ENCODE results near the gene SIK3. TPM values are rescaled to one million over a fixed set of nuclear protein-coding genes. Genes with fewer than 3 reads are reported as not detected.

The SIK3 gene
- total and polyA plus RNA-seq, 2 donors (not counting 3 experiments of a cell fraction or from before 2014, with no cell fraction given), result 10.3 to 21.3 TPM

DNA sequence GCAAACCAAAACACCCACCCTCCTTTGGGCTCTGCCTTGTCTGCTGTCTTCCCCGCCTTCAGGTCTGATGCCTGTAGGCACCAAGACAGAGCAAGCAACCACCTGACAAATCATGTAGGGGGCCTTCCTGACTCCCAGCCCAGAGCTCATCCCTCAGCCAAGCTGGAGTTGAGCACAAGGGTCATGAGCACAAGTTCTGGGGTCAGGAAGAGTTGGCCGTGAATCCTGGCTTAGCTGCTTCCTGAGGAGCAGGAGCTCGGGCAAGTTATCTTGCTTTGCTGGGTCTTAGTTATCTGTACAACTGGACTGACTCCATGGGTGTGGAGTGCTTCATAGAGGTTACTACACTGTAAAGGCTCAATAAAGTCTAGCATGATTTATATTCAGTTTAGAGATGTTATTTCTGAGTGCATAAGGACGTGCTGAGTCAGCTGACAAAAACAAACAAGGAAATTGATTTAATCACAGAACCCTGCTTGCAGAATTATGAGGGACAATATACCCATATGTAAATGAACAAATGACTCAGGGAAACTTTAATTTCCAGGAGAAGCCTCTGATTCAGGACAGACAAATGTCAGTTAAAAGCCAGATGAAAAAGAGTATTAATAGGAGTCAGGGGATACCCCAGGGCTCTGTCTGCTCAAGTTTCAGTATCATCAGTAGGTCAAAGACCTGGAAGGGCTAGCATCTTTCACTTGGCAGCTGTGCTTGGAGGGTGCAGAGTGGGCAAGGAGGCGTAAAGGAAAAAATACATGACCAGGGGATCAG is 245.8 kb downstream of the SIK3 start:
- intact Hi-C loops (cut with micrococcal nuclease), result no loop called here

GRCh38 chr11:116851626-116852025 is 246.6 kb downstream of the SIK3 start:
- Histone ChIP-seq H2AFZ (ENCODE audit: low read depth, low read length) (no peak overlapping the region), H3K36me3 (ENCODE audit: control insufficient read depth in 2 of 2, extremely low read depth in 1 of 2, insufficient read depth in 2 of 2, low read length in 2 of 2) (peaks cover 0 to 7% of the 10 kb centered on the region in 2 experiments), H3K9me3 (replicated peaks; ENCODE audit: control insufficient read depth, insufficient read depth, low read length) (no peaks in the 10 kb centered on the region), H3K27me3 (ENCODE audit: control insufficient read depth in 2 of 2, insufficient read depth in 2 of 2, low read length in 2 of 2) (no peaks in the 10 kb centered on the region), H4K20me1 (replicated peaks; ENCODE audit: control insufficient read depth, extremely low read depth, insufficient read depth, low read length) (no peaks in the 10 kb centered on the region), H3K9ac (replicated peaks; ENCODE audit: extremely low read depth, insufficient read depth, low read length) (no peak overlapping the region), H3K9me1 (replicated peaks; ENCODE audit: control insufficient read depth, extremely low read depth, insufficient read depth, low read length) (no peaks in the 10 kb centered on the region), H3K4me3 (replicated peaks in 1 of 3; ENCODE audit: insufficient read depth in 1 of 3, low read depth in 1 of 3, low read length in 3 of 3) (no peak overlapping the region), H3K27ac (ENCODE audit: insufficient read depth, low read depth, low read length) (no peak overlapping the region), H3K79me2 (ENCODE audit: control insufficient read depth, insufficient read depth, low read length) (no peaks in the 10 kb centered on the region), H3K4me2 (ENCODE audit: insufficient read depth, low read length) (no peak overlapping the region), H3K4me1 (ENCODE audit: control insufficient read depth, extremely low read depth, insufficient read depth, low read length) (peaks cover 26% of the 10 kb centered on the region)
- intact Hi-C loops (cut with micrococcal nuclease) (no loop called here), dilution Hi-C loops (cut with MboI; ENCODE audit: extremely low pct_ligation_motif_present, low sequenced_read_pairs) (no loop called here)
- TF ChIP-seq, protein P1, sequence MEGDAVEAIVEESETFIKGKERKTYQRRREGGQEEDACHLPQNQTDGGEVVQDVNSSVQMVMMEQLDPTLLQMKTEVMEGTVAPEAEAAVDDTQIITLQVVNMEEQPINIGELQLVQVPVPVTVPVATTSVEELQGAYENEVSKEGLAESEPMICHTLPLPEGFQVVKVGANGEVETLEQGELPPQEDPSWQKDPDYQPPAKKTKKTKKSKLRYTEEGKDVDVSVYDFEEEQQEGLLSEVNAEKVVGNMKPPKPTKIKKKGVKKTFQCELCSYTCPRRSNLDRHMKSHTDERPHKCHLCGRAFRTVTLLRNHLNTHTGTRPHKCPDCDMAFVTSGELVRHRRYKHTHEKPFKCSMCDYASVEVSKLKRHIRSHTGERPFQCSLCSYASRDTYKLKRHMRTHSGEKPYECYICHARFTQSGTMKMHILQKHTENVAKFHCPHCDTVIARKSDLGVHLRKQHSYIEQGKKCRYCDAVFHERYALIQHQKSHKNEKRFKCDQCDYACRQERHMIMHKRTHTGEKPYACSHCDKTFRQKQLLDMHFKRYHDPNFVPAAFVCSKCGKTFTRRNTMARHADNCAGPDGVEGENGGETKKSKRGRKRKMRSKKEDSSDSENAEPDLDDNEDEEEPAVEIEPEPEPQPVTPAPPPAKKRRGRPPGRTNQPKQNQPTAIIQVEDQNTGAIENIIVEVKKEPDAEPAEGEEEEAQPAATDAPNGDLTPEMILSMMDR (IDR thresholded peaks at IDR 0.05; ENCODE audit: extremely low read depth in 1 of 2, insufficient read depth in 1 of 2, low read depth in 1 of 2, low read length in 2 of 2), result no peak
- TF ChIP-seq GATA2 (IDR thresholded peaks at IDR 0.05; ENCODE audit: insufficient read depth, insufficient read length, low read depth, low read length) (no peak), FOS (IDR thresholded peaks at IDR 0.05; ENCODE audit: borderline replicate concordance, insufficient read depth, low read length) (no peak)
- BruUV-seq (replicated peaks), result no TSS peak
- FAIRE-seq (no peak), DNase-seq (ENCODE audit: low read depth, low spot score) (no peak)
- ChIA-PET POLR2A (no interaction called here), CTCF (interaction anchor here (1.5 to 3.2 kb wide), 2 partner anchors 16 to 64 kb away, joined by 5 to 17 read pairs; partner anchors contain the start of gene ZPR1)

More for the DNA sequence above, 245.8 kb downstream of the SIK3 start:
- Histone ChIP-seq H3K27ac (ENCODE audit: insufficient read depth, low read depth, low read length) (no peak overlapping the region), H3K4me3 (replicated peaks in 1 of 3; ENCODE audit: insufficient read depth in 1 of 3, low read depth in 1 of 3, low read length in 3 of 3) (no peak overlapping the region), H3K9me3 (replicated peaks; ENCODE audit: control insufficient read depth, insufficient read depth, low read length) (no peaks in the 10 kb centered on the region), H3K9ac (replicated peaks; ENCODE audit: extremely low read depth, insufficient read depth, low read length) (no peak overlapping the region), H3K4me2 (ENCODE audit: insufficient read depth, low read length) (peak overlapping the region; percentile 11), H4K20me1 (replicated peaks; ENCODE audit: control insufficient read depth, extremely low read depth, insufficient read depth, low read length) (no peaks in the 10 kb centered on the region), H2AFZ (ENCODE audit: low read depth, low read length) (no peak overlapping the region), H3K36me3 (ENCODE audit: control insufficient read depth in 2 of 2, extremely low read depth in 1 of 2, insufficient read depth in 2 of 2, low read length in 2 of 2) (peaks cover 0 to under 1% of the 10 kb centered on the region in 2 experiments), H3K4me1 (ENCODE audit: control insufficient read depth, extremely low read depth, insufficient read depth, low read length) (peaks cover 26% of the 10 kb centered on the region), H3K79me2 (ENCODE audit: control insufficient read depth, insufficient read depth, low read length) (no peaks in the 10 kb centered on the region), H3K27me3 (ENCODE audit: control insufficient read depth in 2 of 2, insufficient read depth in 2 of 2, low read length in 2 of 2) (no peaks in the 10 kb centered on the region), H3K9me1 (replicated peaks; ENCODE audit: control insufficient read depth, extremely low read depth, insufficient read depth, low read length) (no peaks in the 10 kb centered on the region)
- no TSS peak for BruUV-seq (replicated peaks)
- FAIRE-seq, result peak; percentile 82
- ChIA-PET POLR2A (no interaction called here), CTCF (interaction anchor here (0.9 to 3.9 kb wide), 7 partner anchors 11 to 254 kb away, joined by 3 to 27 read pairs (median 5); partner anchors contain the start of genes APOA5 and ZPR1)
- dilution Hi-C loops (cut with MboI; ENCODE audit: extremely low pct_ligation_motif_present, low sequenced_read_pairs), result no loop called here
- TF ChIP-seq MYC (IDR thresholded peaks at IDR 0.05; ENCODE audit: low read depth, low read length) (no peak), GATA2 (IDR thresholded peaks at IDR 0.05; ENCODE audit: insufficient read depth, insufficient read length, low read depth, low read length) (peak; percentile 65), FOS (IDR thresholded peaks at IDR 0.05; ENCODE audit: borderline replicate concordance, insufficient read depth, low read length) (peak; percentile 26)
- DNase-seq (ENCODE audit: low read depth, low spot score), result peak; percentile 63

Measured in endothelial cell of umbilical vein (primary cell).